Natural killer cell (primary cell): ENCODE measurements around the gene PREX1. TPM values are rescaled to one million over a fixed set of nuclear protein-coding genes. Genes with fewer than 3 reads are reported as not detected.

Experiments used
- ATAC-seq, 3 donors: fragments of 150-1000 bp in 2 of 3; fragments of 200-7000 bp in 1 of 3; cut with Tn5 transposase; 1 replicate in 1 of 3; 2 replicates in 2 of 3; pipeline ENCODE4 v1.10.0; 2021; ENCODE audit warnings: mild to moderate bottlenecking in 2 of 3, moderate library complexity in 2 of 3
- DNase-seq, 2 donors: peaks; one replicate each; pipeline versions ENCODE4 v3.0.0 to v3.0.0-alpha.2; 2013 to 2021; ENCODE audit warnings: mixed read lengths in 1 of 2
- H3K27ac ChIP-seq: one replicate; pipeline ENCODE4 v1.5.1; 2013; ENCODE audit warnings: mild to moderate bottlenecking, low read length
- H3K27me3 ChIP-seq: one replicate; pipeline ENCODE4 v1.6.1; 2013; ENCODE audit warnings: low read length; ENCODE audit not compliant: control insufficient read depth, insufficient read depth
- H3K36me3 ChIP-seq: one replicate; pipeline ENCODE4 v1.6.1; 2013; ENCODE audit warnings: low read length; ENCODE audit not compliant: control insufficient read depth, insufficient read depth
- H3K4me1 ChIP-seq: one replicate; pipeline ENCODE4 v1.6.1; 2013; ENCODE audit warnings: low read length; ENCODE audit not compliant: control insufficient read depth, insufficient read depth
- H3K4me3 ChIP-seq: one replicate; pipeline ENCODE4 v1.5.1; 2013; ENCODE audit warnings: low read length
- H3K9me3 ChIP-seq: one replicate; pipeline ENCODE4 v1.6.1; 2013; ENCODE audit warnings: low read length; ENCODE audit not compliant: control insufficient read depth, insufficient read depth
- H3K27ac Mint-ChIP-seq, 2 donors: one replicate each; pipeline ENCODE4 v1.8.0; 2022; ENCODE audit warnings: mild to moderate bottlenecking in 2 of 2, mixed read lengths in 2 of 2, moderate library complexity in 1 of 2
- H3K27me3 Mint-ChIP-seq, 2 donors: one replicate each; pipeline ENCODE4 v1.8.0; 2022; ENCODE audit warnings: low read depth in 2 of 2, mixed read lengths in 2 of 2
- H3K36me3 Mint-ChIP-seq: one replicate; pipeline ENCODE4 v1.8.0; 2022; ENCODE audit warnings: mixed read lengths
- H3K4me1 Mint-ChIP-seq, 2 donors: one replicate each; pipeline ENCODE4 v1.8.0; 2022; ENCODE audit warnings: mixed read lengths in 2 of 2
- H3K4me3 Mint-ChIP-seq: one replicate; pipeline ENCODE4 v1.8.0; 2022; ENCODE audit warnings: mild to moderate bottlenecking, moderate library complexity, mixed read lengths
- H3K9me3 Mint-ChIP-seq, 2 donors: one replicate each; pipeline ENCODE4 v1.8.0; 2022; ENCODE audit warnings: mixed read lengths in 2 of 2
- CTCF ChIP-seq: fragments of 200-600 bp; IDR thresholded peaks from one replicate; pipeline ENCODE4 v1.8.0; 2022; ENCODE audit warnings: antibody characterized with exemption
- WGBS: methylation state at CpG from one replicate; pipeline ENCODE4 v1.1.7; 2013; ENCODE audit warnings: missing lambda C conversion rate; ENCODE audit not compliant: insufficient coverage; 5-methylcytosine and 5-hydroxymethylcytosine counted together
- intact Hi-C: fragments of 100-400 bp; cut with micrococcal nuclease; formaldehyde crosslinking; loops from one replicate; pipeline ENCODE4 v1.14.2; 2022
- total RNA-seq, 4 donors: library from RNA; stranded (reverse); fragments of 120-200 nt in 1 of 4; gene quantifications; one replicate each; pipeline versions ENCODE4 v1.2.3 to v1.2.4, GENCODE V29; 2013 to 2022

The PREX1 gene
- total RNA-seq, 3 donors from 2014 or later (not counting 1 experiment from before 2014, with no cell fraction given) = 382 to 392 (median 389) TPM

DNA sequence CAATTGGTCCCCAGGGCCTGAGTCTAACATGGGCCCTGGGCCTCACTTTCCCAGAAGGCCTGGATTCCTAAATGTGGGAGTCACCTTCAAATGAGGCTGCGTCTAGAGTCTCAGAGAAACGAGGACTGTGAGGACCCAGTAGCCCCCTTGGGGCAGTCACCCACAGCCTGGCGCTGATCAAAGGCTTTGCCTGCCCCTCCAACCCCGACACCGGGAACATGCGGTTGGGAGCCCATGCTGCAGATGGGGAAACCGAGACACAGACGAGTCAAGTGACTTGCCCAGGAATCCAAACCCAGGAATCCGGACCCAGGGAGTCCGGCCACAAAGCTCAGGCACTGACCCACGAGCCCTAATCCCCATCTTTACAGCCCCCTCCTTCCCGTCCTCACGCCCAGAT lies 209.7 kb downstream of the PREX1 start:
- no peak overlapping the region for H3K27ac Mint-ChIP-seq
- DNase-seq = no peak

DNA sequence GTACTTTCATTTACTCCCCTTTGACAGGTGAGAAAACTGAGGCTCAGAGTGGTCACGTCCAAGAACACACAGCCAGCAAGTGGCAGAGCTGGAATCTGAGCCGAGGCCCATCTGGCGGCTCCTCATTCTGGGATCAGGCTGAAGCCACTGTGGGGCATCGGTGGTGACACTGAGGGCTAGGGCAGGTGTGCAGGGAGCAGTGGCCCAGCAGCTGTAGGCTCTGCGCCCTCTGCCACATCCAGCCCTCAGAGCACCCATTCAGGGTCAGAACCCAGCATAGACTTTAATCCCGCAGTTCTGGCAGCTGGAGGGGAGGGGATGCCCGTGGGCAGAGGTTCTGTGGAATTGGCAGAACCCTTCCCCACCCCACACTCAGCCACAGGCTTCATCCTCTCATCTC lies 210.3 kb downstream of the PREX1 start:
- DNase-seq (no peak), ATAC-seq (no peak)
- Histone ChIP-seq H3K9me3 (peaks cover 2% of the 10 kb centered on the region), H3K27ac (no peak overlapping the region), H3K4me3 (no peak overlapping the region), H3K36me3 (no peaks in the 10 kb centered on the region), H3K27me3 (no peaks in the 10 kb centered on the region), H3K4me1 (peaks cover 24% of the 10 kb centered on the region)
- H3K4me3 Mint-ChIP-seq = no peak overlapping the region
- H3K27ac Mint-ChIP-seq = no peak overlapping the region
- H3K27me3 Mint-ChIP-seq = no peaks in the 10 kb centered on the region
- no peak for TF ChIP-seq CTCF
- 85% methylated on average over 7 of the region's 7 CpGs for WGBS
- intact Hi-C loops = no loop called here
- no peaks in the 10 kb centered on the region for H3K9me3 Mint-ChIP-seq
- peaks cover 20 to 22% of the 10 kb centered on the region in 2 donors for H3K4me1 Mint-ChIP-seq
- peaks cover 2% of the 10 kb centered on the region for H3K36me3 Mint-ChIP-seq

More for the DNA sequence above, 209.7 kb downstream of the PREX1 start:
- intact Hi-C loops = no loop called here
- no peak for TF ChIP-seq CTCF
- 91% methylated on average over 13 of the region's 13 CpGs for WGBS
- H3K9me3 ChIP-seq = peaks cover 2% of the 10 kb centered on the region
- H3K36me3 ChIP-seq = no peaks in the 10 kb centered on the region
- H3K4me1 ChIP-seq = peaks cover 24% of the 10 kb centered on the region
- H3K4me3 Mint-ChIP-seq = no peak overlapping the region
- peaks cover 7% of the 10 kb centered on the region for H3K36me3 Mint-ChIP-seq
- no peaks in the 10 kb centered on the region for H3K27me3 ChIP-seq
- no peaks in the 10 kb centered on the region for H3K9me3 Mint-ChIP-seq
- peaks cover 25 to 28% of the 10 kb centered on the region in 2 donors for H3K4me1 Mint-ChIP-seq
- no peak overlapping the region for H3K27ac ChIP-seq
- no peak overlapping the region for H3K4me3 ChIP-seq
- no peaks in the 10 kb centered on the region for H3K27me3 Mint-ChIP-seq
- no peak for ATAC-seq

GRCh38 chr20:48616481-48616880 lies 211.3 kb downstream of the PREX1 start:
- Mint-ChIP-seq H3K4me1 (peaks cover 11 to 12% of the 10 kb centered on the region in 2 donors), H3K9me3 (no peaks in the 10 kb centered on the region), H3K4me3 (no peak overlapping the region), H3K27me3 (no peaks in the 10 kb centered on the region), H3K27ac (peak overlapping the region in 1 of 2 donors; percentile 35), H3K36me3 (no peaks in the 10 kb centered on the region)
- Histone ChIP-seq H3K27me3 (no peaks in the 10 kb centered on the region), H3K4me1 (peaks cover 14% of the 10 kb centered on the region), H3K9me3 (peaks cover 2% of the 10 kb centered on the region), H3K27ac (no peak overlapping the region), H3K4me3 (no peak overlapping the region), H3K36me3 (no peaks in the 10 kb centered on the region)
- intact Hi-C loops = no loop called here
- WGBS = 91% methylated on average over 7 of the region's 7 CpGs
- no peak for DNase-seq
- no peak for TF ChIP-seq CTCF
- no peak for ATAC-seq

GRCh38 chr20:48615871-48616270 lies 211.9 kb downstream of the PREX1 start:
- H3K4me1 Mint-ChIP-seq = peaks cover 5 to 8% of the 10 kb centered on the region in 2 donors
- H3K4me1 ChIP-seq = peaks cover 8% of the 10 kb centered on the region
- H3K9me3 Mint-ChIP-seq = no peaks in the 10 kb centered on the region
- 93% methylated on average over 3 of the region's 3 CpGs for WGBS
- H3K4me3 ChIP-seq = no peak overlapping the region
- ATAC-seq (no peak), DNase-seq (no peak)
- intact Hi-C loops = no loop called here
- no peak for TF ChIP-seq CTCF
- H3K27ac ChIP-seq = no peak overlapping the region
- H3K36me3 ChIP-seq = no peaks in the 10 kb centered on the region
- peak overlapping the region in 1 of 2 donors; percentile 35 for H3K27ac Mint-ChIP-seq
- H3K27me3 ChIP-seq = no peaks in the 10 kb centered on the region
- no peaks in the 10 kb centered on the region for H3K36me3 Mint-ChIP-seq
- no peak overlapping the region for H3K4me3 Mint-ChIP-seq
- no peaks in the 10 kb centered on the region for H3K27me3 Mint-ChIP-seq
- H3K9me3 ChIP-seq = peaks cover 2% of the 10 kb centered on the region
